Gastrocnemius medialis (tissue), 4 donors: ENCODE results near the gene DNAJA3. TPM values are rescaled to one million over a fixed set of nuclear protein-coding genes. Genes with fewer than 3 reads are reported as not detected.
A peak's percentile ranks its signal among the peaks of the same experiment; 100 is the strongest.

Source experiments
- ATAC-seq, 2 donors: fragments of 150-250 bp; one replicate each; pipeline ENCODE4 v1.9.1; 2016
- DNase-seq, 2 donors: peaks; one replicate each; pipeline ENCODE4 v3.0.0-alpha.2; 2019
- H3K27ac ChIP-seq, 4 donors: fragments of 200-600 bp; sonication (generic); 1 replicate in 1 of 4; 2 replicates in 3 of 4; pipeline ENCODE4 v1.5.1; 2016 to 2018; ENCODE audit warnings: mild to moderate bottlenecking in 2 of 4, moderate library complexity in 1 of 4
- H3K27me3 ChIP-seq, 3 donors: fragments of 200-600 bp; sonication (generic) in 2 of 3; 1 replicate in 1 of 3; 2 replicates in 2 of 3; pipeline versions ENCODE4 v1.5.1 to v1.6.0; 2016 to 2019; ENCODE audit warnings: mild to moderate bottlenecking in 1 of 3, moderate library complexity in 1 of 3
- H3K36me3 ChIP-seq, 2 donors: fragments of 200-600 bp; sonication (generic) in 1 of 2; one replicate each; pipeline ENCODE4 v1.5.1; 2017 to 2018
- H3K4me1 ChIP-seq, 2 donors: fragments of 200-600 bp; sonication (generic) in 1 of 2; one replicate each; pipeline ENCODE4 v1.5.1; 2016 to 2017; ENCODE audit warnings: mild to moderate bottlenecking in 2 of 2
- H3K4me3 ChIP-seq, 4 donors: fragments of 200-600 bp; sonication (generic) in 3 of 4; 1 replicate in 1 of 4; 2 replicates in 3 of 4; pipeline ENCODE4 v1.5.1; 2016 to 2019; ENCODE audit warnings: mild to moderate bottlenecking in 2 of 4
- H3K9me3 ChIP-seq, 3 donors: fragments of 200-600 bp; sonication (generic) in 2 of 3; 1 replicate in 1 of 3; 2 replicates in 2 of 3; pipeline ENCODE4 v1.5.1; 2016 to 2019
- POLR2A ChIP-seq, 2 donors: fragments of 450-650 bp; IDR thresholded peaks; one replicate each; pipeline ENCODE4 v1.6.1; 2017; ENCODE audit warnings: antibody characterized with exemption in 2 of 2, mild to moderate bottlenecking in 2 of 2, moderate library complexity in 2 of 2
- in situ Hi-C, 4 donors: fragments of 200-750 bp; cut with MboI; loops; one replicate each; pipeline versions ENCODE4 v1.15.0 to v1.8.0; 2017; ENCODE audit warnings: low sequenced_read_pairs in 4 of 4
- intact Hi-C: fragments of 100-400 bp; cut with DNase I; formaldehyde crosslinking; loops from one replicate; pipeline ENCODE4 v1.15.1; 2023; ENCODE audit warnings: low total_unique reads
- total RNA-seq, 4 donors: library from RNA; depleted of rRNA; stranded (reverse); fragments of >200 nt; gene quantifications; one replicate each; pipeline versions ENCODE4 v1.1.0 to v1.2.3, GENCODE V29; 2016
- TF ChIP-seq, protein P1 (sequence below), 5 experiments: fragments of 450-650 bp in 3 of 5; fragments of 200-600 bp in 2 of 5; sonication (generic) in 2 of 5; IDR thresholded peaks in 4 of 5; conservative IDR thresholded peaks in 1 of 5; 1 replicate in 4 of 5; 2 replicates in 1 of 5; pipeline ENCODE4 v1.5.1; 2016 to 2019; ENCODE audit warnings: antibody characterized with exemption in 5 of 5, mild to moderate bottlenecking in 3 of 5, moderate library complexity in 3 of 5

Gene DNAJA3
- total RNA-seq, 4 donors from 2014 or later, result 94.8 to 114 (median 103) TPM

DNA sequence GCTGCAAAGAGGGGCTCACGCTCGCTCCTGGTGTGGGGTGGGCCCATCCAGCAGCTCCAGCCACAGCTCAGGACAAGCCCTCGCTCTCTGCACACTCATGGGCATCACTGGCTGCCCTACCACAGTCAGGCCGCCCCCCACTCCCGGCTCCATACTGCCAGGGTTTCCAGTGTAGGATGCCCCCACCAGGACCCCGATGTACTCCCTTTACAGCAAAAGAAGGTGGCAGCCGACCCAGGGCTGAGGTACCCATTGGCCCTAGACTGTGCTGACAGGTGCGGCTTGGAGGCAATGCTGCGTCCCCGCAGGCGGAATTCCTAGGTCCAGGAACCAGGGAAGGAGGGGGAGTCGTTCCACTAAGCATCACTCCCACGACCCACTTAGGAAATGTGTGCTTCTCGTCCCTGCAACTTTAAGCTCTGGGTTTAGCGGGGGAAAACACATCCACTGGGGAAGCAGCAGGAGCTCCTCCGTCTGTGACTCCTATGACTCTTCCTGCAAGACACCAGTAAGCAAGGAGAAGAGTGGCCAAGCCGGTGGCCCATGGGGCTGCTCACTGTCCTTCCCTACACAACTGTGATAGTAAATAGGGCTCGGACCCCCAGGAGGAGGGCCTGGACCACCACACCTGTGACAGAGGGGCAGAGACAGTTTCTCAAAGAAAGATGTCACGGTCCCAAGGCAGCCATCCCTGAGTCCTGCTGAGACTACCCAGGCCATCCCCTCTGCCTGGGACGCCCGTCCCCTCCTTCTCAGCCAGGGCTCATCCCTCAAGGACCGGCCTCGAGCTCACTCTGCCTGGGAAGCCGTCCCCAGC, 22.3 kb upstream of the DNAJA3 start:
- ATAC-seq (no peak), DNase-seq (no peak)
- H3K9me3 ChIP-seq, result no peaks in the 10 kb centered on the region
- H3K4me3 ChIP-seq, result no peak overlapping the region
- no peak for TF ChIP-seq POLR2A (IDR thresholded peaks at IDR 0.05)
- TF ChIP-seq, protein P1, sequence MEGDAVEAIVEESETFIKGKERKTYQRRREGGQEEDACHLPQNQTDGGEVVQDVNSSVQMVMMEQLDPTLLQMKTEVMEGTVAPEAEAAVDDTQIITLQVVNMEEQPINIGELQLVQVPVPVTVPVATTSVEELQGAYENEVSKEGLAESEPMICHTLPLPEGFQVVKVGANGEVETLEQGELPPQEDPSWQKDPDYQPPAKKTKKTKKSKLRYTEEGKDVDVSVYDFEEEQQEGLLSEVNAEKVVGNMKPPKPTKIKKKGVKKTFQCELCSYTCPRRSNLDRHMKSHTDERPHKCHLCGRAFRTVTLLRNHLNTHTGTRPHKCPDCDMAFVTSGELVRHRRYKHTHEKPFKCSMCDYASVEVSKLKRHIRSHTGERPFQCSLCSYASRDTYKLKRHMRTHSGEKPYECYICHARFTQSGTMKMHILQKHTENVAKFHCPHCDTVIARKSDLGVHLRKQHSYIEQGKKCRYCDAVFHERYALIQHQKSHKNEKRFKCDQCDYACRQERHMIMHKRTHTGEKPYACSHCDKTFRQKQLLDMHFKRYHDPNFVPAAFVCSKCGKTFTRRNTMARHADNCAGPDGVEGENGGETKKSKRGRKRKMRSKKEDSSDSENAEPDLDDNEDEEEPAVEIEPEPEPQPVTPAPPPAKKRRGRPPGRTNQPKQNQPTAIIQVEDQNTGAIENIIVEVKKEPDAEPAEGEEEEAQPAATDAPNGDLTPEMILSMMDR (IDR thresholded peaks at IDR 0.05 in 4 of 5, conservative IDR thresholded peaks at IDR 0.05 in 1 of 5), result no peak
- peaks cover 0 to under 1% of the 10 kb centered on the region in 2 donors for H3K4me1 ChIP-seq
- in situ Hi-C loops (no loop called here), intact Hi-C loops (no loop called here)
- peaks cover 0 to 22% of the 10 kb centered on the region in 2 donors for H3K36me3 ChIP-seq
- no peaks in the 10 kb centered on the region for H3K27me3 ChIP-seq
- no peak overlapping the region for H3K27ac ChIP-seq

DNA sequence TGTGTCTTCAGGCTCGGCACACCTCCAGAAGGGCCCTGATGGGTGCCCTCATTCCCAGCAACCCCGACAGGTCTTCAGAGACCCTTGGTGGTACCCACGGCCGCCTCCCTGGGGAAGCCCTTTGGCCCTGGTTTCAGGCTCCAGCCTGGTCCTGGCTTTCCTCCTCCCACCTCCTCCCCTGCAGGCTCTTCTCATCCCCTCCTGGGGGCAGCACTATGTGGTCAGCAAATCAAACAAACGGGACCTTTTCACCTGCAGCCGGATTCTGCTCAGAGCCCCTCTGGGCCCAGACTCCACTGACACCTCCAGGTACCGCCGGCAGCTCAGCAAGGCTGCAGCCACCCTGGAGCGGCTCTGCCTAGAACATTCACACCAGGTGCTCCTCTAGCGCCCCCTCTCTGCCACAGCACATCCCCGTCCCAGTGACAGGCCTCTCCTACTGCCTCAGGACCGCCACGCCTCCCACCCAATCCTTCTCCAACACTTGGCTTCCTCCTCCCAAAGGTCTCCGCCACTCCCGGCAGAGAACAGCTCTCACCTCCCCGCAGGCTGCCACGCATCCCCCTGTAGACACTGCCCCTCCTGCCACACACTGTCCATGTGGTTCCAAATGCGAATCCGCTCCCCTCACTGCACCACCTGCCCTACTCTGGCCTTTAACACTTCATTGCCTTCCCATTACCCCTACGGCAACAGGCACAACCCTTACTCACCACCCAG, 21.3 kb upstream of the DNAJA3 start:
- Histone ChIP-seq H3K9me3 (no peaks in the 10 kb centered on the region), H3K36me3 (peaks cover 0 to 22% of the 10 kb centered on the region in 2 donors), H3K4me3 (no peak overlapping the region), H3K27me3 (no peaks in the 10 kb centered on the region), H3K4me1 (peaks cover 0 to 4% of the 10 kb centered on the region in 2 donors), H3K27ac (no peak overlapping the region)
- ATAC-seq, result no peak
- TF ChIP-seq, protein P1 (IDR thresholded peaks at IDR 0.05 in 4 of 5, conservative IDR thresholded peaks at IDR 0.05 in 1 of 5), result peak in 2 of 5 experiments; percentile 26 to 37
- TF ChIP-seq POLR2A (IDR thresholded peaks at IDR 0.05), result no peak
- no peak for DNase-seq
- in situ Hi-C loops, result no loop called here
- intact Hi-C loops, result no loop called here

- ATAC-seq, result no peak
- intact Hi-C loops, result no loop called here
- in situ Hi-C loops, result no loop called here
- H3K4me1 ChIP-seq, result peaks cover 0 to 4% of the 10 kb centered on the region in 2 donors
- H3K9me3 ChIP-seq, result no peaks in the 10 kb centered on the region
- DNase-seq, result no peak
- H3K36me3 ChIP-seq, result peaks cover 0 to 22% of the 10 kb centered on the region in 2 donors
- no peak overlapping the region for H3K27ac ChIP-seq
- no peaks in the 10 kb centered on the region for H3K27me3 ChIP-seq
- TF ChIP-seq, protein P1 (IDR thresholded peaks at IDR 0.05 in 4 of 5, conservative IDR thresholded peaks at IDR 0.05 in 1 of 5), result no peak
- TF ChIP-seq POLR2A (IDR thresholded peaks at IDR 0.05), result no peak
- no peak overlapping the region for H3K4me3 ChIP-seq
Measured at GRCh38 chr16:4404967-4405696, 20.5 kb upstream of the DNAJA3 start.

- in situ Hi-C loops, result no loop called here
- H3K4me3 ChIP-seq, result no peak overlapping the region
- no peak for DNase-seq
- intact Hi-C loops, result no loop called here
- peaks cover 0 to 4% of the 10 kb centered on the region in 2 donors for H3K4me1 ChIP-seq
- no peaks in the 10 kb centered on the region for H3K9me3 ChIP-seq
- no peak for ATAC-seq
- no peak overlapping the region for H3K27ac ChIP-seq
- peaks cover 0 to 22% of the 10 kb centered on the region in 2 donors for H3K36me3 ChIP-seq
- H3K27me3 ChIP-seq, result no peaks in the 10 kb centered on the region
- TF ChIP-seq, protein P1 (IDR thresholded peaks at IDR 0.05 in 4 of 5, conservative IDR thresholded peaks at IDR 0.05 in 1 of 5), result no peak
- no peak for TF ChIP-seq POLR2A (IDR thresholded peaks at IDR 0.05)
Measured at GRCh38 chr16:4407543-4408322, 17.9 kb upstream of the DNAJA3 start.
